NCI-H446 (cell line): ENCODE results near the gene ADAMTS12.
"Not testable (repeated sequence)": the region's sequence is repeated elsewhere in the genome, so short reads cannot be mapped to it uniquely, and the experiment has no call there.

ENCODE experiments used
- DNase-seq, 2 experiments: peaks; one replicate each; lab custom pipeline; 2025; lab: John Stamatoyannopoulos, UW

ADAMTS12 gene, protein sequence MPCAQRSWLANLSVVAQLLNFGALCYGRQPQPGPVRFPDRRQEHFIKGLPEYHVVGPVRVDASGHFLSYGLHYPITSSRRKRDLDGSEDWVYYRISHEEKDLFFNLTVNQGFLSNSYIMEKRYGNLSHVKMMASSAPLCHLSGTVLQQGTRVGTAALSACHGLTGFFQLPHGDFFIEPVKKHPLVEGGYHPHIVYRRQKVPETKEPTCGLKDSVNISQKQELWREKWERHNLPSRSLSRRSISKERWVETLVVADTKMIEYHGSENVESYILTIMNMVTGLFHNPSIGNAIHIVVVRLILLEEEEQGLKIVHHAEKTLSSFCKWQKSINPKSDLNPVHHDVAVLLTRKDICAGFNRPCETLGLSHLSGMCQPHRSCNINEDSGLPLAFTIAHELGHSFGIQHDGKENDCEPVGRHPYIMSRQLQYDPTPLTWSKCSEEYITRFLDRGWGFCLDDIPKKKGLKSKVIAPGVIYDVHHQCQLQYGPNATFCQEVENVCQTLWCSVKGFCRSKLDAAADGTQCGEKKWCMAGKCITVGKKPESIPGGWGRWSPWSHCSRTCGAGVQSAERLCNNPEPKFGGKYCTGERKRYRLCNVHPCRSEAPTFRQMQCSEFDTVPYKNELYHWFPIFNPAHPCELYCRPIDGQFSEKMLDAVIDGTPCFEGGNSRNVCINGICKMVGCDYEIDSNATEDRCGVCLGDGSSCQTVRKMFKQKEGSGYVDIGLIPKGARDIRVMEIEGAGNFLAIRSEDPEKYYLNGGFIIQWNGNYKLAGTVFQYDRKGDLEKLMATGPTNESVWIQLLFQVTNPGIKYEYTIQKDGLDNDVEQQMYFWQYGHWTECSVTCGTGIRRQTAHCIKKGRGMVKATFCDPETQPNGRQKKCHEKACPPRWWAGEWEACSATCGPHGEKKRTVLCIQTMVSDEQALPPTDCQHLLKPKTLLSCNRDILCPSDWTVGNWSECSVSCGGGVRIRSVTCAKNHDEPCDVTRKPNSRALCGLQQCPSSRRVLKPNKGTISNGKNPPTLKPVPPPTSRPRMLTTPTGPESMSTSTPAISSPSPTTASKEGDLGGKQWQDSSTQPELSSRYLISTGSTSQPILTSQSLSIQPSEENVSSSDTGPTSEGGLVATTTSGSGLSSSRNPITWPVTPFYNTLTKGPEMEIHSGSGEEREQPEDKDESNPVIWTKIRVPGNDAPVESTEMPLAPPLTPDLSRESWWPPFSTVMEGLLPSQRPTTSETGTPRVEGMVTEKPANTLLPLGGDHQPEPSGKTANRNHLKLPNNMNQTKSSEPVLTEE (N-terminal part only)

DNA sequence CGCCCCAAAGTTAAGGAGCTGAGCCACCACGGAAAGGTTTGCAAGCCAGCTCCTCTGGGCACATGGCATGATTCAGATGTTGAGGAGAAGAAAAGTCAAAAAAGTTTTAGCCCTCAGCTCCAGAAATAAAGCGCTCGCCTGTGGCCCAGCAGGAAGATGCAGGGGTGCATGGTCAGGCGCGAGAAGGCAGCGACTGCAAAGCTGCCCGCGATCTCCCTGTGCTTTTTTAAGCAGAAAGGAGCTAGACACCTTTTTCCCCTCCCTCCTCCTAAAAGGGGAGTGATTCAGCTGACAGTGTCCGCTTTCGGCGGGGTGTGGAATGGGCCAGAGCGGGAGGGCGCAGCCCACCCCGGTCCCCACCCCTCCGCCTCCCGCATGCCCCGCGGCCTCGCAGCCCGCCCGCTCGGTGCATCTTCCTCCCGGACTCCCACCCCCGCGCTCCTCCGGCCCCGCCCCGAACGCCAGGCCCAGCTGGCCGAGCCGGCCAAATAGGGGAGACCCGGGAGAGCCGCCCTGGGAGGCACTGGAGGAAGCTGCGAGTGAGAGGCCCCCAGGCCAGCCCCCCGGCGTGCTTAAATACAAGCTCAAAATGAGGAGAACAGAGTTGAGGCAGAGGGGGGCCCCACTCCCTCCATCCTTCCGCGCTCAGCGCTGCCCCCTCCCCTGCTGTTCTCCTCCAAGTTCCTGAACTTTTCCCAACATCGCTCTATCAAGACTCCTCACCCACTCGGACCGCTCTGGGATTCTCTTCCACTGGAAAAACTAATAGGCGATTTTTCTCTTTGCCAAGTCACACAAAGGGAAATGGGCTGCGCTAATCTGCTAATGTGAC lies at the start of gene ADAMTS12:
ADAMTS12 (minus strand) TSS at position 203 of the 832 bp plus-strand sequence; CDS start at position 69, 134 bp downstream.
- DNase-seq, result no peak

DNA sequence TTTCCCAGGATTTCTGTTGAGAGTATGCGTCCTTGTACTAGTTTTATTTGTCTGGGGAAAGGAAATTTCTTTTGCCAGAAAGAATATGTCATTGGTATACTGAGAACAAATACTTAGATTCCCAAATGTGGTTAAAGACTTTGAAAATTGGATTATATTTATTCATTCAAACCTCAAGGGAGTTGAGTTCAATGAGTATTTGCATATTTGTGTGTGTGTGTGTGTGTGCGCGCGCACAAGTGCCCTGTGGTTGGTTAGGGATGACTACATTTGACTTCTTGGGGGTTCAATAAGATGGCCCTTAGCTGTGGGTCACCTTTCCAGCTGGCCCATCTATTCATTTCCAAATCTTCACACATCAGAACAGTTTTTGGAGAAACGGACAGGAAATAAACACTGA lies 49.3 kb upstream of the ADAMTS12 start:
- no peak for DNase-seq

DNA sequence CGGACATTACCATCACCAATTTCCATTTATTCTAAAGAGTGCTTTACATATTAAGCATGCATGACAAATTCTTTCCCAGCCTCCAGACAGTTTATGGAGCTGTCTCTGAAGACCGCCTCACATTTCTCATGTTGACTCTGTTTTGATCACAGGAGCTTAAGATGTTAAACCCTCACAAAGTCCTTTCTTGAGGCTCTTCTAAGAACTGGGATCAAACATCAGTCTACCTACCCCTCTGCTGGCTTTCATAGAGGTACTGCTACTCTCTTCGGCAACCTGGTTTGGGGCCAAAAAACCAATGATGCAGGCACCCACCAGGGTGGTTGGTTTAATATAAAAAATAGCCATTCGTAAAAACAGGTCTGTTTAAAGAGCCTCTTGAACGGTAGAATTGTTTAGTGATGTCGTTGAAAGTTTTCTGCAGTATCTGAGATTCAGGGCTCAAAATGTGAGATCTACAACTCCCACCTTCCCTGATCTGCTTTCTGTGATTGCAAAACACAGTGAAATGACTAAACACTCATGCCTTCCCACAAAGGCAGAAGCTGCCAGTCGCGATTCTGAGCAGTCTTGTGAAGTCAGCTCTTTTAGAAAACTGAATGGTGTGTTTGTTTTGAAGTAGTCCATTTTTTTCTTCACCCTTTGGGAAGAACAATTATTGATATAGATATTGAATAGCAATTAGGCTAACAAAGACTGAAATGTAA lies 47.9 kb upstream of the ADAMTS12 start:
- no peak for DNase-seq

DNA sequence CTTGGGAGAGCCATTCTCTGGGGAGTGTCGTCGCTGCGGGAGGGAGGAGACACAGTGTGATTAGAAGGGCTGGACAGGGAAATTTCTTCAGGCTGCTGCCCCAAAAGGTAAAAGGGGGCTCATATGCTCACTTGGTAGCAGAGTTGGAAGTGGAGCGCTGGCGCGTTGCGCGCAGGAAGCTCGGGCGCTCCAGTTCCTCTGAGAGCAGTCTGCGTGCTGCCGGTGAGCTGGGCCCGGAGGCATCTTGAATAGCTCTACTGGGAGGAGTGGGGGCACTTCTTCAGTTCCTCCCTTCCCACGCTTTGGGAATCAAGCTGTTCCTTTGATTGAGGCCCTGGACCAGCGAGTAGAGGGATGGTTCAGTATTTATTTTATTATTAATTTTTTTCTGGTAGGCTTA lies 47.1 kb upstream of the ADAMTS12 start:
- DNase-seq, result no peak

DNA sequence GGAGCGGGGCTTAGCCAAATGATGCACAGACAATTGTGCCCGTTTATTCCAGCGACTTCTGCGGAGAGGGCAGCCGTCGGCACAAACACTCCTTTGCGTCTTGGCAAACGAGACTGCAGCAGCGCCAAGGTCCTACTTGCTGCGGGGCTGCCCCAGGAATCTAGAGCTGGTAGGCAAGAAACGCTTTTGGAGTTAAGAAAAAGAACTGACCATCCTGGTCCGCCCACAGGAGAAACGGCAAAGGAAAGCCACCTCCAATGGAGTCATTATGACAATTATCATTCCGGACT lies 46.7 kb upstream of the ADAMTS12 start:
- no peak for DNase-seq

DNA sequence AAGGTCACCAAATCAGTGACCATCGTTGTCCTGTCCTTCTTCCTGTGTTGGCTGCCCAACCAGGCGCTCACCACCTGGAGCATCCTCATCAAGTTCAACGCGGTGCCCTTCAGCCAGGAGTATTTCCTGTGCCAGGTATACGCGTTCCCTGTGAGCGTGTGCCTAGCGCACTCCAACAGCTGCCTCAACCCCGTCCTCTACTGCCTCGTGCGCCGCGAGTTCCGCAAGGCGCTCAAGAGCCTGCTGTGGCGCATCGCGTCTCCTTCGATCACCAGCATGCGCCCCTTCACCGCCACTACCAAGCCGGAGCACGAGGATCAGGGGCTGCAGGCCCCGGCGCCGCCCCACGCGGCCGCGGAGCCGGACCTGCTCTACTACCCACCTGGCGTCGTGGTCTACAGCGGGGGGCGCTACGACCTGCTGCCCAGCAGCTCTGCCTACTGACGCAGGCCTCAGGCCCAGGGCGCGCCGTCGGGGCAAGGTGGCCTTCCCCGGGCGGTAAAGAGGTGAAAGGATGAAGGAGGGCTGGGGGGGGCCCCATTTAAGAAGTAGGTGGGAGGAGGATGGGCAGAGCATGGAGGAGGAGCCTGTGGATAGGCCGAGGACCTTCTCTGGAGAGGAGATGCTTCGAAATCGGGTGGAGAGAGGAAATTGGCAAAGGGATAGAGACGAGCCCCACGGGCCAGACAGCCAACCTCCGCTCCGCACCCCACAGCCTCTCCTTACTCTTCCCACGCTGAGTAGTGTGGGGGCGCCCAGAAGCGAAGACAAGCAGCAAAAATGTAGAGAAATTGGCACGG lies 46.1 kb upstream of the ADAMTS12 start:
- no peak for DNase-seq

DNA sequence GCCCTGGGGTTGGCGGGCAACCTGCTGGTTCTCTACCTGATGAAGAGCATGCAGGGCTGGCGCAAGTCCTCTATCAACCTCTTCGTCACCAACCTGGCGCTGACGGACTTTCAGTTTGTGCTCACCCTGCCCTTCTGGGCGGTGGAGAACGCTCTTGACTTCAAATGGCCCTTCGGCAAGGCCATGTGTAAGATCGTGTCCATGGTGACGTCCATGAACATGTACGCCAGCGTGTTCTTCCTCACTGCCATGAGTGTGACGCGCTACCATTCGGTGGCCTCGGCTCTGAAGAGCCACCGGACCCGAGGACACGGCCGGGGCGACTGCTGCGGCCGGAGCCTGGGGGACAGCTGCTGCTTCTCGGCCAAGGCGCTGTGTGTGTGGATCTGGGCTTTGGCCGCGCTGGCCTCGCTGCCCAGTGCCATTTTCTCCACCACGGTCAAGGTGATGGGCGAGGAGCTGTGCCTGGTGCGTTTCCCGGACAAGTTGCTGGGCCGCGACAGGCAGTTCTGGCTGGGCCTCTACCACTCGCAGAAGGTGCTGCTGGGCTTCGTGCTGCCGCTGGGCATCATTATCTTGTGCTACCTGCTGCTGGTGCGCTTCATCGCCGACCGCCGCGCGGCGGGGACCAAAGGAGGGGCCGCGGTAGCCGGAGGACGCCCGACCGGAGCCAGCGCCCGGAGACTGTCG lies 45.4 kb upstream of the ADAMTS12 start:
- no peak for DNase-seq

DNA sequence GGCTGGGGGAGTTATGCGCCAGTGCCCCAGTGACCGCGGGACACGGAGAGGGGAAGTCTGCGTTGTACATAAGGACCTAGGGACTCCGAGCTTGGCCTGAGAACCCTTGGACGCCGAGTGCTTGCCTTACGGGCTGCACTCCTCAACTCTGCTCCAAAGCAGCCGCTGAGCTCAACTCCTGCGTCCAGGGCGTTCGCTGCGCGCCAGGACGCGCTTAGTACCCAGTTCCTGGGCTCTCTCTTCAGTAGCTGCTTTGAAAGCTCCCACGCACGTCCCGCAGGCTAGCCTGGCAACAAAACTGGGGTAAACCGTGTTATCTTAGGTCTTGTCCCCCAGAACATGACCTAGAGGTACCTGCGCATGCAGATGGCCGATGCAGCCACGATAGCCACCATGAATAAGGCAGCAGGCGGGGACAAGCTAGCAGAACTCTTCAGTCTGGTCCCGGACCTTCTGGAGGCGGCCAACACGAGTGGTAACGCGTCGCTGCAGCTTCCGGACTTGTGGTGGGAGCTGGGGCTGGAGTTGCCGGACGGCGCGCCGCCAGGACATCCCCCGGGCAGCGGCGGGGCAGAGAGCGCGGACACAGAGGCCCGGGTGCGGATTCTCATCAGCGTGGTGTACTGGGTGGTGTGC lies 44.7 kb upstream of the ADAMTS12 start, which contains the start of gene RXFP3:
RXFP3 (plus strand) TSS at position 6 of the 636 bp plus-strand sequence; CDS start at position 361, 355 bp downstream.
- no peak for DNase-seq

DNA sequence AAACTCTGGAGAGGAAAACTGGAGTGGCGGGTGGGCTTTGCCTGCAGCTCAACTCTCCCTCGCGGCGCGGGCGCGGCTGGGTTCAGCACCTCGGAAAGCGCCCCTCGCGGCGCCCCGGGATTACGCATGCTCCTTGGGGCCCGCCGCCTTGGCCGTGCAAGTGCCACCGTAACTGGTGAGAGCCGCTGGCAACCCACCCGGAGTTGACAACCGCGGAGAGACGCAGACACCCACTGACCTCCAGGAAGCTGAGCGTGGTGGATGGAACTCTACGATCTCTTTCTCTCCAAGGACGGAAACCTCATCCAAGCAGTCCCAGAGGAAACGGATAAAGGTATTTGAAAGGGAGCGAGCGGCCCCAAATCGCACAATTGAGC lies 44.2 kb upstream of the ADAMTS12 start:
- no peak for DNase-seq

DNA sequence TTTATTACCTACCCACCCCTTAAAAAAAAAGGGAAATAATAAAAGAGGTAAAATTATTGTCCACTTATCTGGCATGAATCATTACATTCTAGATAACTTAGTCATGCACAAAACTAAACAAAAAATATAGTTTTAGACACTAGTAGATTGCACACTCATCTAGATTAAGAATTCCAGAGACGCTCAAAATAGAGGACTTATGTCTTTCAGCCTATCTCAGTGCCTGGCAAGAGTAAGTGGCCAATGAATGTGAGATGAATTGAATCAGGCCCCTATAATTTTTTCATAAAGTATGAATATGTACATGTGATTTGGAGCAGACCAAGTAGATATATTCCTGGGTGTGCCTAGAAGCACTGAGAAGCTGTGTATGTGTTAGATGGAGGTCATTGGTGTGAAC lies 42.4 kb upstream of the ADAMTS12 start:
- no peak for DNase-seq

DNA sequence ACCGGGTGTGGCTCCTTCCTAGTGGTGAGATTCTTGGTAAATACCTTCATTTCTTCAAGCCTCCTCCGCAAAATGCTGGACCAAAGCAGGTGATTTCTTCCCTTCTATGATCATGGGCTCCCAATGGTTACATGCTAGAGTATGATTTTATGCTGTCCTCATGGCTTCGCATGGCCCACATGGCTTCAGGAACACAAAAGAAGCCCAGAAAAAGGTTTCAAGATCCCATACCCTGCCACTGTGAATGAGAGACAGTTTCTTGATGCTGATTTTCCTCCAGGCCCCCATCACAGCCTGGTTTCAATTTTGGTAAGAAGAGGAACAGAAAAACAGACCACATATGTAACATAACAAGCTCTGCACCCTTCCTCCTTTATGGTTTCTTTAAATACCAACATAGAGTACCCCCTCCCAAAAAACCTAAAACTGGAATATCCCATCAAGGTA lies 42.0 kb upstream of the ADAMTS12 start:
- no peak for DNase-seq

DNA sequence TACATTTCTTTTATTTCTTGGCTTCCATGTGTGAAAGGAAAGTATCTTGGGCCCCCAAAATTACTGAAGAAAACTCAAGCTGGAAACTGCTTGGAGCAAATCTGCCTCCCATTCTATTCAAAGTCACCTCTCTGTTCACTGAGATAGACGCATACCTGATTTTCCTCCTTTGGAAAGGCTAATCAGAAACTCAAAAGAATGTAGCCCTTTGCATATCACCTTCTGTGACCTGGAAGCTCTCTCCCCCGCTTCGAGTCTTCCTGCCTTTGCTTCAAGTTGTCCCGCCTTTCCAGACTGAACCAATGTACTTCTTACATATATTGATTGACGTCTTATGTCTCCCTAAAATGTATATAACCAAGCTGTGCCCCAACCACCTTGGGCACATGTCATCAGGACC lies 39.3 kb upstream of the ADAMTS12 start:
- no peak for DNase-seq

DNA sequence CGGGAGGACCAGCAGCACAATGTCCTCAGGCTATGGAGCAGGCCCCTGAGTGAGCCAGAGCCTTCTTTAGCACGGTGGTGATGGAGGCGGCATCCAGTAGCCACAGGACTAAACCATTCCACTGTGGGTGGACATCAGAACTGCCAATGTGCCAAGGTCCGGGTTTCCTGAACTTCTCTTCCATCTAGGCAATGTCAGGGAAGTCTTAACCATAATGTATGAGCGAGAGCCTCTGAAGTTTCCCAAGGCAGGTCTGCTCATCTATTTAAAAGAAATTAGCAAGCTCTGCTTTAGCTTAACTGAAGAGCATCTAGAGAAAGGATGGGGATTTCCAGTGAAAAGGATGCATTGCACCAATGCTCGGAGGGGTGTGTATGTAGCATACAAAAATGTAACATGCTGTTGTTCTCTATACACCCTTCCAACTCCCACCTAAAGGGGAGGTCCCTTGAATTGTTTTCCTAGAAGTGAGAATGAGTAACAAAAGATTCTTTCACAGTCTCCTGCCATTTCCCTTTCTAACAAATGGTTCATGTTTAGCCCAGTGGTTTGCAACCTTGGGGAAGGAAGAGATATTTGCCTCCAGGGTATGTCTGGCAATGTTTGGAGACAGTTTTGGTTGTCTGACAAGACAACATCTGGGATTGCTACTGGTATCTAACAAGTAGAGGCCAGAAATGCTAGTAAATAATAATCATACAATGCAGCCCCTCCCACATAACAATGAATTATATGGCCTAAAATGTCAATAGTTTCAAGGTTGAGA lies 38.3 kb upstream of the ADAMTS12 start:
- no peak for DNase-seq

DNA sequence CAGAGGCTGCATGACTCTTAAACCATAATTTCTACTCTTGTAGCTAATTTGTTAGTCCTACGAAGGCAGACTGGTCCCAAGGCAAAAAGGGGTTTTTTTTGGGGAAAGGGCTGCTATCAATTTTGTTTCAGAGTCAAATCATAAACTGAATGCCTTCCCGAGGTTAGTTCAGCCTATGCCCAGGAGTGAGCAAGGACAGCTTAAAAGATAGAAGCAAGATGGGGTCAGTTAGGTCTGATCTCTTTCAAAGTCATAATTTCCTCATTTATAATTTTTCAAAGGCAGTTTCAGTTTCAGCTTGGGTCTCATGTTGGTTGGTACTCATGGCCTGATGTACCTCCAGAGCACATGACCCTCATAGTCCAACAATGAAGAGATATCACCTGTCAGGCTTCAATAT lies 36.5 kb upstream of the ADAMTS12 start:
- DNase-seq, result no peak

DNA sequence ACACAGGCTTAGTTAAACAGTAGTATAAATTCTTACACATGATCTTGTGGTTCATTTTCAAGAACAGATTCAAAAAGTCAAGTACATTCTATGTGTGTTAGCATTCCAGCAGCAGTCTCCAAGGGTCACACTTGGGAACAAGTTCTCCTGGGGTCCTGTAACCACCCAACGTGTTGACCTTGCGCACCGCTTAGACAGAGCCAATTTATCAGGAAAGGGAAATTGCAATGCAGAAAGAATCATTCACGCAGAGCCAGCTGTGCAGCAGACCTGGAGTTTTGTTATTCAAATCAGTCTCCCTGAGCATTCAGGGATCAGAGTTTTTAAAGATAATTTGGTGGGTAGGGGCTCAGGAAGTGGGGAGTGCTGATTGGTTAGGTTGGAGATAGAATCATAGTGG lies 35.9 kb upstream of the ADAMTS12 start:
- no peak for DNase-seq

DNA sequence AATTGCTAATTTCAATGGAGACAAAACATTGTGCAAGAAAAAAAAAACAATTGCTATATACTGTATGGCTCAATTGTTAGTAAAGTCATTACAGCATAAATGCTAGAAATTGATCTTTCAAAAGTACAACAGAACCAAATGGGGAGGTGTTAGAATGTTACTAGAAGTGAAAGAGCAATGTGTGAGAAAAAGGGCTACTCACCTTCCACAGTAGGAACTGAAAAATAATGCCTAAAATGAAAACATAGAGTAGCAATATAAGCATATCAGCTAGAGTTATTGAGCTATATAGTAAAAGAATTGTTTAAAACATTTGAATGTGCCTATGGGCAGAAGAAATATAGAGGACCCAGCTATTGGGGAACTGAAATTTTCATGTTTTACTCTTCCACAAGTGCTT lies 33.5 kb upstream of the ADAMTS12 start:
- DNase-seq, result no peak

DNA sequence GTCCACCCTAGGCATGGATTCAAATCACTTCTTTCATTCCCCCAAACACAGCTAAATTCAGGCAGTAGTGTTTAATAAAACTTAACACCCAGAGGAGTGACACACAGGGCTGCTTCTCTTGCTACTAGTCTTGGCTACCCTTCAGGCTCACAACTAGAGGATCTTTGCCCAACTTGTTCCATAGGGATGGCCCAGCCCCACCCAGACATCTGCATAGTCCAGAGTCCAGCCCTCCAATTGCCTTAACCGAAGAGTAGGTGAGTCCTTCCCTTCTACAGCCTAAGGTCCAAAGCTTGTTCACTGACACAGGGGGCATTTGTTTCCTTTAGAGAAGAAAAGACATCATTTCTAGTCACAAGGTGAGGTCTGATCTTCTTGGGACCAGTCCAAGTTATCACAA lies 29.2 kb upstream of the ADAMTS12 start:
- no peak for DNase-seq

DNA sequence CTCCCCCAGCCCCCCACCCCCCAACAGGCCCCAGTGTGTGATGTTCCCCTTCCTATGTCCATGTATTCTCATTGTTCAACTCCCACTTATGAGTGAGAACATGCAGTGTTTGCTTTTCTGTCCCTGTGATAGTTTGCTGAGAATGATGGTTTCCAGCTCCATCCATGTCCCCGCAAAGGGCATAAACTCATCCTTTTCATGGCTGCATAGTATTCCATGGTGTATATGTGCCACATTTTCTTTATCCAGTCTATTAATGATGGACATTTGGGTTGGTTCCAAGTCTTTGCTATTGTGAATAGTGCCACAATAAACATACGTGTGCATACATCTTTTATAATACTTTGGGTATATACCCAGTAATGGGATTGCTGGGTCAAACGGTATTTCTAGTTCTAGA lies 23.1 kb upstream of the ADAMTS12 start:
- not testable (repeated sequence) for DNase-seq
